Endometrial microvascular endothelial cells (primary cell): ENCODE measurements around the gene RALGAPA2. TPM values are rescaled to one million over a fixed set of nuclear protein-coding genes. Genes with fewer than 3 reads are reported as not detected.
"Not testable (repeated sequence)": the region's sequence is repeated elsewhere in the genome, so short reads cannot be mapped to it uniquely, and the experiment has no call there.

Experiments
- in situ Hi-C: cut with HindIII; loops from 2 replicates; pipeline ENCODE4 v1.10.0; 2017; ENCODE audit warnings: low sequenced_read_pairs, low pct_unique_long_range_greater_than_20kb; ENCODE audit errors: inconsistent ontology term
- total RNA-seq: library from RNA; depleted of rRNA; stranded (reverse); fragments of >200 nt; gene quantifications from one replicate; pipeline ENCODE4 v1.2.3, GENCODE V29; 2015; ENCODE audit errors: inconsistent ontology term

RALGAPA2 gene
- total RNA-seq, 1 donor from 2014 or later: 35.3 TPM

DNA sequence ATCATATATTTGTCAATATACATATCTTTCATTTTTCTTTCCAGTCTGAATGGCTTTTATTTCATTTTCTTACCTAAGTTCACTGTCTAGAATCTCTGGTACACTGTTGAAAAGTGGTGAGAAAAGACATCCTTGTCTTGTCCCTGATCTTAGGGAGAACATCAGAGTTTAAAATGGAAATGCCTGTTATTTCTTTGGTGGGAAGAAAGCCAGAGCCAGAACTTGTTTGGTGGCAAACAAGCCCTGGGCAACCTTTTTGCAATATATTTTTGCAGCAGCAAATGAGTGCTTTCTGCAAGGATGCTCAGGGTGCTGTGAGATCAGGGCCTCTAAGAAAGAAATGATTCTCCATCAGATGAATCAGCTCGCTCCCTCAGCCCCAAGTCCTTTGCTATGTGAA lies 156.6 kb downstream of the RALGAPA2 start:
- in situ Hi-C loops: no loop called here

DNA sequence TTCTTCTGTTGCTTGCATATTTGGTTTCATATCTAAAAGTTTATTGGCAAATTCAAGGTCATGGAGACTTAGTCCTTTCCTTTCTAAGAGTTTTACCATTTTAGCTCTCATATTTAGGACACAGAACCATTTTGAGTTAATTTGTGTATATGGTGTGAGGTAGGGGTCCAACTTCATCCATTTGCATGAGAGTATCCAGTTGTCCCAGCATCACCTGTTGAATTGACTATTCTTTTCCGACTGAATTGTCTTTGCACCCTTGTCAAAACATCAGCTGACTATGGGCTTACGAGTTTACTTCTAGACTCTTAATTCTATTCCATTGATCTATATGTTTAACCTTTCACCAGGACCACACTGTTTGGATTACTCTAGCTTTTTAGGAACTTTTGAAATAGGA lies 157.5 kb downstream of the RALGAPA2 start:
- in situ Hi-C loops: no loop called here

DNA sequence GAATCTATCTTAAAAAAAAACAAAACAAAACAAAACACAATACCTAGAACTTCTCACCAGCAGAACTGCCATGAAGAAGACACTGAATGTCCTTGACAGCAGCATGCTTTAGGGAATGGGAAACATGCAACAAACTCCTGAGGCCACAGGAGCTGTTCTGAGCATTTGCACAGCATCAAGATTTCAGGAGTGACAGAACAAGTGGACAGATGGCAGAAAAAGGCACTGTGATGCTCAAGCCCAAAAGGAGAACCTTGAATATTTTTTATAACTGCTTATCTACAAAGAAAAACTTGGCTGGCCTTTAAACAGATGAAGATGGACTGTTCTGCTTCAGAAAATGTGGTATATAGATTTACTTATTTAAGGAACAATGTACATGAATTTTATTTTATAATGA lies 158.9 kb downstream of the RALGAPA2 start:
- in situ Hi-C loops: no loop called here

DNA sequence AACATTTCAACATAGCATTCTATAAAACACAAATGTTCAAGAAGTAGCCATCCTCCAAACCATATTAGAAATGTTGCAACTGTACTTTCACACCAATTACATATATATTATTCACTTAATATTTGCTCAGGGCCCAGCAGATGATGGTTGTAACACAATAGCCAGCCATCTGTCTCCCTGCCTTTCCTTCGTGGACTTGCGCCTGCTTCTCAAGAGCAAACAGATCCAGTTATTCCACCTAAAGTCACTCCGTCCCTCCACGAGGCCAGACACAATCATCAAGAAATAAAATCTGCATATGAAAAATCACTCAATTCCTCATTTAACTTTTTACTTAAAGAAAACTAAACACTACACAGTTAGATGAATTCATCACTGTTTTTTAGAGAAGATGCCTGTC lies 160.4 kb downstream of the RALGAPA2 start:
- in situ Hi-C loops: no loop called here

DNA sequence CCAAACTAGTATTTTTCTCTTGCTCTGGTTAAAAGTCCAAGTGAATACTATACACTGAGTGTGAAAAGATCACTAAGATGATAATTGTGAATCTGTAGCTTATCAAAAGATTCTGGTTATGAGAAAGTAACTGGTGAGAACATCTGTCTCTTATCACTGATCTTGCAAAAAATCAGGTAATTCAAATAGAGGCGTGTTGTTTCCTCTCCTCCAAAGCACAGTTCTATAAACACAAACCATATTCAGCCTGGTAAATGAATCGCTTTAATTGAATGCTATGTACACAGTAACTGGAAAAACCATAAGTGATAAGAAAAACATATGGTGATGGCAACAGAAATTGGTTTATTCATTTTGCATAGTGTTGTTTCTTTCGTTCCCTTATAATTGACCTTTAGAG lies 161.0 kb downstream of the RALGAPA2 start:
- in situ Hi-C loops: no loop called here

DNA sequence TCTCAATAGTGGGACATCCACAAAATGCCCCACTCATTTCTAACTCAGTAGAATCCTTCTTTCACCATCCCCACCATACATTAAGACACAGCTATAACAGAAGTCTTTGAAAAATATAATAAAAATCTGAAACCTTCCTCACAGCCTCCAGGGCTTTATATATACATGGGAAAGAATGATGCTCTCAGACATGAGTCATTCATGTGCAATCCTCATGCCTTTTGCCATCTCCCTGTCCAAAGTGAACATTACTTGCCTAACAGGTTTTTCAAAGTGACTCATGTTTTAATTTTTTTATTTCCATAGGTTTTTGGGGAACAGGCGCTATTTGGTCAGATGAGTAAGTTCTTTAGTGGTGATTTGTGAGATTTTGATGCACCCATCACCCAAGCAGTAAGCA lies 162.7 kb downstream of the RALGAPA2 start:
- in situ Hi-C loops: no loop called here

DNA sequence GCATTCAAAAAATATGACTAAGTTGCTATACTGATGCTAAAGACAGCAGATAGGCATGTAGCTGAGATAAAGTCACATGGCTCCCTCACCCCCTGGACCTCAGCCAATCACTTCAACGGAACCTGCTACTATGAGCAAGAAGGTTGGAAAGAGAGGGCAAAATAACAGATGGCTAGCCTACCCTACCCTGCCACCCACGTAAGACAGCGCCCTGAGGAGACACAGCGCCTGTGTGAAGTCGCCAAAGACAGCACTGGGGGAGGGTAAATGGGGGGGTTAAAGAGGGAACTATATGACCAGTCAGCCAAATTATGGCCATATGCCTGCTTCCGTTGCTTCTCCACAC lies 163.2 kb downstream of the RALGAPA2 start:
- in situ Hi-C loops: no loop called here

DNA sequence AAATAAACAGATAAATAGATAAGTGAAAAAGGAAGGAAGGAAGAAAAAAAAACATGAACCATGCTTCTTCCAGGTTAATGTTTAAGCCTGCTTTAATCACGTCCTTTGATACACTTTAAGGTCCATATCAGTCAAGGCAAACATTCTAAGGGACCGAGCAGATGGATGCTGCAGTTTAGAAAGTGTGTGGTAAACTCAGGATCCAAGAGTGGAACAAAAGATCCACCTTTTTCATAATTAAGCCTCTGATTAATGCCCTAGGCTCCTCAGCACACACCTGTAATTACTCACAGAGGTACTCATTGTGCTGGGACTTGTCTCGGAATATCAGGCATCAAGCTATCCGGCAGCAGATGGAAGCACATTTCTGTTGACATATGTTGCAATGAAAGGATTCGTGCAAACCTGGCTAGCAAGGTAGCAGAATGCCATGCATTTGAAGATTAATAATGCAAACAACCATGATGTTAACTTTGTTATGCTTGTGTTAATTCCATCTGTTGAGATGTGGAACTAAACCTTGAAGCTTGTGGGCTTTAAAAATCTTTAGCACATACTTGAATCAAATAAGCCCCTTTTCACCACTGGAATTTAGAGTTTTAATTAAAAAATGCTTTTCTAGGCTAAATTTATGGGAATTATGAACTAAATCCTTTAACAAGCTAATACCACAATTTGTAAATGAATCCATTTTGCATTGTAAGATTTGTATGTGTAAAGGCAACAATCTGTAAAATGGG lies 163.7 kb downstream of the RALGAPA2 start:
- in situ Hi-C loops: no loop called here

DNA sequence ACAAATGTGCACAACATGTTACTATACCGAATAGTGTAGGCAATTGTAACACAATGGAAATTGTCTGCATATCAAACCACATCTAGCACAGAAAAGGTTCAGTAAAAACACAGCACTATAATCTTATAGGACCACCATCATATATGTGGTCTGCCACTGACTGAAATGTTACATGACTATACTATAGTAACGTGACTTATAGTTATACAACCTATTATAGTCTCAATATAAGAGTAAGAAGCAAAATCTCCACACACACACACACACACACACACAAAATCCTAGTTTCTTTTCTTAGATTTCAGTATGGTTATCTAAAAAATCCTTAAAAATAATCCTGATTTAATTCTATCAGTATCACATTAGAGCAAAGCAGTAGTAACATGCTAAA lies 164.6 kb downstream of the RALGAPA2 start:
- in situ Hi-C loops: no loop called here

DNA sequence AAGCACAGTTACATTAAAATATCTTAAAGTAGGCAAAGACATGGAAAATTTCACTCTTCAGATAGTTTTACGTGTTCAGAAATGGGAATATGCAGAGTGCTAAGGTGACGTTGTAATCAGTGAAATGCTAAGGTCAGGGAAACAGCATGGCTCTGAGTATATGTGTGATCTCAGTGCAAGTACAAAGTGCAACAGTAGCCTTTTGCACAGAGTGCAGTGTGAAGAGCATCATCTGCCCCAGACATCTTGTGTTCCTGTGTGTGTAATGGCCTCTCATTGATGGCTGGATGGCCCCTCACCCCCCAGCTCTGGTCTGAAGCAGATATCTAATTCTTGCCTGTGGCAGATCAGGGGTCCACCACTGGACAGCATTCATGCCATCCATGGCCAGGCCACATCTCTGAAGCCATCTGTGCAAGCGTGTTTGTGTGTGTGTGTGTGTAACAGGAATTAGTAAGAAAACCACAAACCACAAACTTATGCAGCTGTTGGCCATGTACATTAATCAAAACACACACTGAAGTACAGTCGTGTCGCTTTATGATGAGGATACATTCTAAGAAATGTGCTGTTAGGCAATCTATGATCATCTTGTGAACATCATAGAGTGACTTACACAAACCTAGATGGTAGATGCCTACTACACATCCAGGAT lies 165.1 kb downstream of the RALGAPA2 start:
- in situ Hi-C loops: no loop called here

DNA sequence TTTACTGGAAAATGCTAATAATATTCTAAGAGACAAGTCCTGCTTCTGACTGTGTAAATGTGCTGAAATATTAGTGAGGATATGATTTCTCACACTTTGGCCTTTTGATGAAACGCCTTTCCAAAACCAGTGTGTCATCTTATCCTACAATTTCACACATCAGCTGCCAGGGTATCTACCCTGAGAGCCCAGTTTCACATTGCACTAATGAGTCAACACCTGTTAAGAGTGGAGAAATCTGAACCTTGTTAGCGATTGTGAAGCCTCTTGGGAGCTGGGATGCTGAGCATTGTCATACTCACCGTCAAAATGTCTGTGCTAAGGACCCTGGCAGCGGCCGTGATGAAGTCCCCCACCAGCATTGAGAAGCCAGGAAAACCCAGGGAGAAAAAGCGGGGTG lies 166.0 kb downstream of the RALGAPA2 start:
- in situ Hi-C loops: no loop called here

DNA sequence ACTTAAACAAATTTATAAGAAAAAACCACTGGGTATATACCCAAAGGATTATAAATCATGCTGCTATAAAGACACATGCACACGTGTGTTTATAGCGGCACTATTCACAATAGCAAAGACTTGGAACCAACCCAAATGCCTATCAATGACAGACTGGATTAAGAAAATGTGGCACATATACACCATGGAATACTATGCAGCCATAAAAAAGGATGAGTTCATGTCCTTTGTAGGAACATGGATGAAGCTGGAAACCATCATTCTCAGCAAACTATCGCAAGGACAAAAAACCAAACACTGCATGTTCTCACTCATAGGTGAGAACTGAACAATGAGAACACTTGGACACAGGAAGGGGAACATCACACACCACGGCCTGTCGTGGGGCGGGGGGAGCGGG lies 169.1 kb downstream of the RALGAPA2 start:
- in situ Hi-C loops: not testable (repeated sequence)

DNA sequence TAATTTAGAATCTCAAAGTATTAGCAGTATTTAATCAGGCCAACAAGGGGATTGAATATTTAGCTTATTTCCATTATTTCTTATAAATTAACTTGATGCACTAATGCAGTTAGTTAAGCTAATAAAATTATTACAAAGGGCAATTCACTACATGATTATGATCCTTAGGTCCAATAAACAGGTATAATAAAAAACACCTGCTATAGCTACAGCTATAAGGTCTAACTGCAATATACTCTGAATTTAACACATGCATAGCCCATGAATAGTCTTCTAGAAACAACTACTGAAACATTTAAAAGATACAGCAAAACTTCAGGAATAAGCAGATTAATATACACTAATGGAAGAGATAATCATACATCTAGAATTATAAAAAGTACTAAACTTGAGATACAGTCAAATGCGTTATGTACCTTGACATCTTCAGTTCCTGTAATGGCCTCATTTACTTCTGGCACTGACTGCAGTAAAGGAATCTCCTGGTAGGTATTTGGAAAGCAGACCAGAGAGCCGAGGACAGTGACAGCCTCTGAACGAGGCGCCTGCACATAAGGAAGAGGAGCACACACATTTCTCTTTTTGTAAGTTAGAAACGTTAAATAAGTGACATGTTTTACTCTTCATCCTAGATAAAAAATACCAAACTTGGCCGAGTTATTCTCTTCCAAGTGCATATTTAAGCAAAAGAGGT lies 176.1 kb downstream of the RALGAPA2 start:
- in situ Hi-C loops: no loop called here

DNA sequence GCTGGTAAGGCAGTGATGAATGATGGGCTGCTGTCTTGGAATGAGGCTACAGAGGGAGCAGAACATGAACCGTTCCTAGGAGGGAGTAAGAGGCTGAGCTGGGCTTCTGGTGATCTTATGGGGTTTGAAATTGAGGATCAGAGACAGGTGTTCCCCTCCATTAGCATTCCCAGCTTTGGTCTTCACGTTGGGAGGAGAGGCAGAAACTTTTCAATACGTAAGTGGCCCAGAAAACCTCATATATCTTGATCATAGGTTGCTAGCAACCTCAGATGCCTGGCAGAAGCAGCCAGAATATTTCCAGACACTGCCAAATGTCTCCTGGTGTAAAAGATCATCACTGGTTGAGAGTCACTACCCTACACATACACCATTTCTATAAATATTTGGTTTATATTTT lies 177.4 kb downstream of the RALGAPA2 start:
- in situ Hi-C loops: no loop called here

DNA sequence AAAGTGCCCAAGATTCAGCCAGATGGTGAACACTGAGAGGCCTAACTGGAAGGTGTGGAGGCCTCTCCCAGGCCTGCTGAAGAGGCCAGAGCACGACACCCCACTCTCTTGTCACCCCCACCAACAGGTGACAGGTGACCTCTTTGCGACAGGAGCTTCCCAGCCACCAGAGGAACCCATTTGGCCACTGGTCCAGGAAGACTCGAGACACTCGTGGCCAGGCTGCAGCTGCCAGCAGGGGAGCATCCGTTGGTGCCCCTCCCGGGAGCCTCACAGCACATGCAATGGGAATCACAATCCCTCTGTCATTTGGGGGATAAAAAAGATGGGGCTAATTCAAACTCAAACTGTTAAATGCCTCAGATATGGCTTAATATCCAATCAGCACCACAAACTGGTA lies 181.2 kb downstream of the RALGAPA2 start:
- in situ Hi-C loops: no loop called here

DNA sequence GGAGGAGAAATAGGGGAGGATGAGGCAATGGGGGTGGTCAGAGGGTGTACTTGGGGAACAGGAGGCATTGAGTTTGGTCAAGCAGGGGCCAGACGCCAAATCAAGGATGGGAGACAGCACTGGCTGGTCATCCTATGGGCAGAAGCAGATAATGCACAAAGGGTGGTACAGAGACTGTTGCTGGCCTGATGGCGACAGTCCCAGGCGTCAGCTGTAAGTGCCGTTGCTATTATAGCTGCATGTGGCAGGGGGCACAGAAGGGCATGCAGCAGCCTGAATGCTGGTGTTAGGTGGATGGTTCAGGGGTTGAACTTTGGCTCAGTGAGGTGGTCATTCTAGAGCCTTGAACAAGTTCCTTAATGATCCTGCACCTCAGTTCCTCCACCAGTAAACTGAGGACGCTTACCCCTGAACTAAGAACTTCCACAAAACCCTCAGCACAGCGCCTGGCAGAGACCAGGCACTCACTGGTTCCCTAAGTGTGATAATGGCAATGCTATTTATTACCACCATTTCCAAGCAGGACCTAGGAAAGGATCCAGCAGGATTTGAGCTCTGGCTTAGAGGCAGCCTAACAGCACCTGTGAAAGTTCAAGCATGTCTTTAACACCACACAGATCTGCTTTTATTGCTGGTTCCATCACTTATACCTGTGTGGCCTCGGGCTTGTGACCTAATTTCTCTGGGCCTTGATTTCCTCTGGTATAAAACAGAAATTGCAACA lies 181.9 kb downstream of the RALGAPA2 start:
- in situ Hi-C loops: no loop called here

DNA sequence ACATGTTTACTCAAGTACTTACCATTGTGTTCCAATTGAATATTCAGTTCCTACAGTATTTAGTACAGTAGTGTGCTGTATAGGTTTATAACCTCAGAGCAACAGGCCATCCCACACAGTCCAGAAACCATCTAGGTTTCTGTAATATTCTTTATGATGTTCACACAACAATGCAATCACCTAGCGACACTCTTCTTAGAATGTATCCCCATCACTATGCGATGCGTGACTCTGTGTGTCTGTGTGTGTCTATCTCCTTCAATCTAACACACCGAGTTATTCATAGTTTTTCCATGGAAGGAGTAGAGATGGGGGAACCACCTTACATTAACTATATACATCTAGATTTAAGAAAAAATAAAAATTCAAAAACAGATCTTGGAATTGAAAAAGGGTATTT lies 182.8 kb downstream of the RALGAPA2 start:
- in situ Hi-C loops: no loop called here

DNA sequence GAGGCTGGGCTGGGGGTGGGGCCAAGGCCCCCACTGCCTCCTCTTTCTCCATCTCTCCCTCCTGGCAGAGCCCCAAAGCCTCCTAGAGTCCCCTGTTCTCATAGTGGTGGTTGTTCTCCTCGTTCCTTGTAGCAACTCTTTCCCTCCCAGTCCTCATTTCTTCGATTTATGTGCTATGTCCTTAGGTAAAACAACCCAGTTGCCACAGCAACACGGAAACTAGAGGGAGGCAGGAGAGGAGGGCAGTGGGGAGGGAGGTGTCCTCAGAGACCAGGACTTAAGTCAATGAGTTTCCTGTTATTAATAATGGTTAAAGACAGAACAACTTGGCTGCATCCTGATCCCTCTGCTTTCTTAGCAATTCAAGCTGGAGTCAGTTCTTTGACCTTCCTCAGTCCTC lies 183.6 kb downstream of the RALGAPA2 start:
- in situ Hi-C loops: no loop called here

DNA sequence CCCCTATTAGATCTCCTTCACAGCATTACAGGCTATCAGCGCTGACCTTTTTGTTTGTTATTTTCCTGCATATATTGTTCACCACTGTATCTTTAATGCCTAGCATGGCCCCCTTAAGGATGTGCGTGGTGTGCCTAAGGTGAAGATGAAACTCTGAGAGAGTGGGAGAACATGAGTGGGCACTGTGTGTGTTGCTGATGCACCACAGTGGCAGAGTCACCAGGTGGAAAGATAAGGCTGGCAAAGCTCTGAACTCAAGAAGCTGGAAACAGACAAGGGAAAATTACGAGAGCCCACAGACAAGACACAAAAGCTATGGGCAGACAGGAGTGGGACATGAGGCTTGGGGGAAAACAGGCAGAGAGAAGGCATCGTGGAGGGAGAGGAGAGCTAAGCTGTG lies 184.8 kb downstream of the RALGAPA2 start:
- in situ Hi-C loops: no loop called here

DNA sequence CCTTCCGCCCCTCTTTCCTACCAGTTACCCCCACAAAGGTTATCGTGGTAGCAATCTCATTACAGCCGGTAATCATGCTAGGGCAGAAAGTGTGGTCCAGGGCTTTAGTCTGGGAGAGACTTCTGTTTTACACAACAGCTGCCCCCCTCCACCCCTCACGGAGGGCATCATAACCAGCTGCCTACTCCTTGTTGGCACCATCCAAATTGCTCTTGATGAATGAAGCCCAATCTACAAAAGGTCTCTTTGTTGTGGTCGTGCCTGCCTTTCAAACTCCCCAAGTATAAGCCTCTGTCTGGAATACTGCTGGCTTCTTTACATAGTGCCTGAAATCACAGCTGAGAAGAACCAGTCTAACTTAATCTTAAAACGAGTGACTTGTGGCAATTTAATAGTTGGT lies 186.7 kb downstream of the RALGAPA2 start:
- in situ Hi-C loops: no loop called here
